NT2/D1 (cell line): ENCODE results near the gene HACD4.

Experiments
- DNase-seq: peaks from one replicate; pipeline ENCODE4 v3.0.0-alpha.2; 2011; ENCODE audit warnings: low read depth, low spot score
- H3K27me3 ChIP-seq: 2 replicates; pipeline ENCODE4 v1.6.0; 2011; ENCODE audit warnings: mild to moderate bottlenecking; ENCODE audit not compliant: insufficient read length, insufficient read depth
- H3K36me3 ChIP-seq: 2 replicates; pipeline ENCODE4 v1.6.1; 2011; ENCODE audit warnings: mild to moderate bottlenecking, low read length, mixed read lengths; ENCODE audit not compliant: insufficient read depth, insufficient read length
- H3K4me1 ChIP-seq: 2 replicates; pipeline ENCODE4 v1.5.1; 2011; ENCODE audit not compliant: insufficient read depth, insufficient read length
- H3K4me3 ChIP-seq: 2 replicates; pipeline ENCODE4 v1.5.1; 2011; ENCODE audit warnings: low read depth; ENCODE audit not compliant: insufficient read length
- H3K9ac ChIP-seq: 2 replicates; pipeline ENCODE4 v1.6.0; 2011; ENCODE audit warnings: low read depth; ENCODE audit not compliant: insufficient read length
- H3K9me3 ChIP-seq: 2 replicates; pipeline ENCODE4 v1.5.1; 2011; ENCODE audit warnings: mild to moderate bottlenecking, low read length; ENCODE audit not compliant: insufficient read depth
- SUZ12 ChIP-seq: IDR thresholded peaks from 2 replicates; pipeline ENCODE4 v1.6.1; 2011; ENCODE audit not compliant: insufficient read length, insufficient read depth; ENCODE audit errors: extremely low read depth
- YY1 ChIP-seq: IDR thresholded peaks from 2 replicates; pipeline ENCODE4 v1.6.1; 2011; ENCODE audit not compliant: insufficient read length, insufficient read depth
- ZNF274 ChIP-seq: IDR thresholded peaks from 2 replicates; pipeline ENCODE4 v1.6.1; 2011; ENCODE audit warnings: mild to moderate bottlenecking, low read depth, low read length

The HACD4 gene

DNA sequence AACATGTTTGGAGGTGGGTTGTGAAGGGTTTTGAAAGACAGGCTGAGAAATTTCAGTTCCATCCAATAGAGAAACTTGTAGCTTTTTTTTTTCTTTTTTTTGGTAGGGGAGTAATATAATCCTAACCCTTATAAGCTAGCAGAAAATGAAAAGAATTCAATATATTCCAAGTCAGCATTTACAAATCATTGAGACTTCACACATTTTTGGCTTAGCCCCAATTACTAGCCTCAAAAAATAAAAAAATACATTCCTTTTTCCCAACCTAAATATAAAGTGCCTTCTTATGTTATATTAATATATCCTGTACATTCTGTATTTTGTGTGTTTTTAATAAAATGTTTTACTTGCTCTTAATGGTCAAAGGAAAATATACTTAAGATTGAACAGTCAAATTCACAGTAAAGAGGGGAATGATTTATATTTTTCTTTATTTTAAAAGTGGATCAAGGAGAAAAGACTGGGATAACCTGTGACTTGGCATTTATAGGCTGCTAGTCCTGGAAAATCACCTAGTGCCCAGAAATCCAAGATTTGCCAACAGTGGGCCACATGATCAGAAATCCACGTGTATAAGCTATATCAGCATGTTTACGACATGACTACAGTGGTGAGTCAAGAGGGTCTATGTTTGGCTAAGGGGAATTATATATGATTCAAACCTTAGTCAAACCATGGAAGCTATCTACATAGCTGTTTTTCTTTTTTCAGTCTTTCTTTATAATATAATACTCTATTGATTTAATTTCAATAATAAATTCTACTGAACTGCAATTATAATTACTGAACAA lies 14.5 kb downstream of the HACD4 start:
- Histone ChIP-seq H3K9ac (no peak overlapping the region), H3K36me3 (no peaks in the 10 kb centered on the region), H3K4me3 (no peak overlapping the region), H3K27me3 (no peaks in the 10 kb centered on the region), H3K9me3 (no peaks in the 10 kb centered on the region), H3K4me1 (no peaks in the 10 kb centered on the region)
- no peak for DNase-seq
- TF ChIP-seq ZNF274 (no peak), SUZ12 (no peak), YY1 (no peak)

GRCh38 chr9:21015995-21016394 lies 15.4 kb downstream of the HACD4 start:
- Histone ChIP-seq H3K4me1 (no peaks in the 10 kb centered on the region), H3K9ac (no peak overlapping the region), H3K36me3 (no peaks in the 10 kb centered on the region), H3K27me3 (no peaks in the 10 kb centered on the region), H3K9me3 (no peaks in the 10 kb centered on the region), H3K4me3 (no peak overlapping the region)
- DNase-seq = no peak
- TF ChIP-seq YY1 (no peak), SUZ12 (no peak), ZNF274 (no peak)

GRCh38 chr9:21015129-21015815 lies 16.2 kb downstream of the HACD4 start:
- TF ChIP-seq YY1 (no peak), ZNF274 (no peak), SUZ12 (no peak)
- no peaks in the 10 kb centered on the region for H3K4me1 ChIP-seq
- no peak overlapping the region for H3K4me3 ChIP-seq
- no peak for DNase-seq
- H3K27me3 ChIP-seq = no peaks in the 10 kb centered on the region
- H3K9me3 ChIP-seq = no peaks in the 10 kb centered on the region
- H3K9ac ChIP-seq = no peak overlapping the region
- H3K36me3 ChIP-seq = no peaks in the 10 kb centered on the region

GRCh38 chr9:21002040-21002439 lies 29.4 kb downstream of the HACD4 start:
- TF ChIP-seq ZNF274 = no peak
- no peak for TF ChIP-seq SUZ12
- no peak for TF ChIP-seq YY1
- H3K27me3 ChIP-seq = no peaks in the 10 kb centered on the region
- no peaks in the 10 kb centered on the region for H3K4me1 ChIP-seq
- no peak for DNase-seq
- H3K4me3 ChIP-seq = no peak overlapping the region
- H3K9me3 ChIP-seq = 0 out of 2 replicates have a peak, but pooled peaks cover 4% of the 10 kb centered on the region
- H3K36me3 ChIP-seq = no peaks in the 10 kb centered on the region
- H3K9ac ChIP-seq = no peak overlapping the region

DNA sequence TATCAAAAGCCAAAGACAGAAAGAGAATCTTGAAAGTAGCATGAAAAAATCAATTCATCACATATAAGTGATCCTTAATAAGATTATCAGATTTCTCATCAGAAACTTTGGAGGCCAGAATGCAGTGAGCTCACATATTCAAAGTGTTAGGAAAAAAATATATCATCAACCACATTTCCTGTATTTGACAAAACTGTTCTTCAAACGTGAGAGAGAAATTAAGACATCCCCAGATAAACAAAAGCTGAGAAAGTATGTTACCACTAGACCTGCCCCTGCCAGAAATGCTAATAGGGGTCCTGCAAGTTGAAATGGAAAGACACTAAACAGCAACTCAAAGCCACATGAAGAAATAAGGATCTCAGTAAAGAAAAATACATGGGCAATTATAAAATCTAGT lies 29.9 kb downstream of the HACD4 start:
- no peak overlapping the region for H3K4me3 ChIP-seq
- H3K36me3 ChIP-seq = no peaks in the 10 kb centered on the region
- H3K27me3 ChIP-seq = no peaks in the 10 kb centered on the region
- H3K9ac ChIP-seq = no peak overlapping the region
- TF ChIP-seq ZNF274 (no peak), SUZ12 (no peak), YY1 (no peak)
- 0 out of 2 replicates have a peak, but pooled peaks cover 4% of the 10 kb centered on the region for H3K9me3 ChIP-seq
- no peaks in the 10 kb centered on the region for H3K4me1 ChIP-seq
- no peak for DNase-seq

- no peaks in the 10 kb centered on the region for H3K4me1 ChIP-seq
- no peak overlapping the region for H3K9ac ChIP-seq
- no peak overlapping the region for H3K4me3 ChIP-seq
- DNase-seq = no peak
- no peak for TF ChIP-seq YY1
- TF ChIP-seq ZNF274 = no peak
- TF ChIP-seq SUZ12 = no peak
- H3K27me3 ChIP-seq = no peaks in the 10 kb centered on the region
- 0 out of 2 replicates have a peak, but pooled peaks cover 4% of the 10 kb centered on the region for H3K9me3 ChIP-seq
- H3K36me3 ChIP-seq = peaks cover 23% of the 10 kb centered on the region
These were observed 33.9 kb downstream of the HACD4 start for GRCh38 chr9:20997503-20998076.

GRCh38 chr9:20996809-20997208 lies 34.6 kb downstream of the HACD4 start:
- Histone ChIP-seq H3K9me3 (0 out of 2 replicates have a peak, but pooled peaks cover 4% of the 10 kb centered on the region), H3K4me1 (no peaks in the 10 kb centered on the region), H3K4me3 (no peak overlapping the region), H3K9ac (no peak overlapping the region), H3K27me3 (no peaks in the 10 kb centered on the region), H3K36me3 (peaks cover 26% of the 10 kb centered on the region)
- DNase-seq = no peak
- TF ChIP-seq ZNF274 = no peak
- TF ChIP-seq YY1 = no peak
- no peak for TF ChIP-seq SUZ12
